NCI-H2107 (cell line): ENCODE measurements around the gene HIVEP3.

Experiments
- DNase-seq: peaks from one replicate; lab custom pipeline; 2025; lab: John Stamatoyannopoulos, UW

Gene HIVEP3

DNA sequence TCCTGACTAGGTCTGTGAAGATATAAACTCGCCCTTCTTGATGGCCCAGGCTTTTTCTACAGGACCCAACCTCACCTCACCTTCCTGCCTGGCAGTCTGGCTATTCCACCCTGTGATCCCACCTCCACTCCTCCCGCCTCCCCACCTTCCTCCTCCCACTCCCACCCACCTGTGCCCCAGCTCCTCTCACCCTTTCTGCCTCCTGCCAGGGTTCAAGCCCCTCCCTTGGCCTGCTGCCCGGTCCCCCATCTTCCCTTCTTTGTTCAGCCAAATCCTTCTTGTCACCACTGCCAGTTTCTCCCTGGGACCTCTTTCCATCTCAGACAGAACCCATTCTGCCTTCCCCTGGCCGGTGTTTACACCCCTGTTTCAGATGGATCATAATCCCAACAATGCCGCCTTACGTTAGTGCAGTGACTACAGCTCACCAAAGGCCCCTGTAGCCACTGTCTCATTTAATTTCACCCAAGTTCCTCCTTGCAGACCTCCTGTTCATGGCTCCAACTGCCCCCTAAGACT, 306.7 kb downstream of the HIVEP3 start:
- DNase-seq = no peak

DNA sequence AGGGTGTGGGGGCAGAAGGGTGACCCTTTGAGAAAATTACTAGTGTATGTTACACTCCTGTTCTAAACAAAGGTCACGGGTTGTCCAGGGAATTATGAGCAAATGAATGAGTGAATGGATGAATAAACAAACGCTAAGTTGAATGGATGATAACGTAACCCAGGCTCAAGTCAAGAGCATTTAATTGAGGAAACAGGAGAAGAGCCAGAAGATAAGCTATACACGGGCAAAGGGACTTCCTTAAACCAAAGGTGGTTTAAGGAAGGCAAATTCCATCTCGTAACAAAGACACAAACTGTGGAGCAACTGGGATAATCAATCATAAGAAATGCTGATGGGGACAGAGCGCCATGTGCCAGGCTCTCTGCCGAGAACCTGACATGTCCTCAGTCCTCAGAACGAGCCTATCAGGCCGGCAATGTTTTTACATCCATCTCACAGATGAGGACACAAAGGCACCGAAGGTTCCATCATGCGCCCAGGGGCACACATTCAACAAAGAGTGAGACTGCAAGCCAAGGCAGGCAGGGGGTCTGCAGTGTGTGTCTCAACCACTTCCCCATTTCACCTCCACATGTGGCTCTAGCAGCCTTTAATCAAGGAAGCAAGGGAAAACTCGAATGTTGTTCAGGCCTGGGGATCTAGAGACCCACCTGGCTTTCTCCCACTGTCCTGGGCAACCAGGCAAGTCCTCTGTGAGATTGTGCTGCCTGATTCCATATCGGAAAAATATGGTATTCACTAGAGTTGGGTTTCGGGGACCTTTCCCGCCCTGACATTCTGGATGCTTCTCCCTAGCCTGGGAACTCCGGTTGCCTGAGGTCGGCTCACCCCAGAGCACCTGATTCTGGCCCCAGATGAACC, 307.4 kb downstream of the HIVEP3 start:
- DNase-seq = no peak

- no peak for DNase-seq
These were observed 308.4 kb downstream of the HIVEP3 start for GRCh38 chr1:41610361-41610760.

- no peak for DNase-seq
These were observed 309.4 kb downstream of the HIVEP3 start for GRCh38 chr1:41609166-41609883.

DNA sequence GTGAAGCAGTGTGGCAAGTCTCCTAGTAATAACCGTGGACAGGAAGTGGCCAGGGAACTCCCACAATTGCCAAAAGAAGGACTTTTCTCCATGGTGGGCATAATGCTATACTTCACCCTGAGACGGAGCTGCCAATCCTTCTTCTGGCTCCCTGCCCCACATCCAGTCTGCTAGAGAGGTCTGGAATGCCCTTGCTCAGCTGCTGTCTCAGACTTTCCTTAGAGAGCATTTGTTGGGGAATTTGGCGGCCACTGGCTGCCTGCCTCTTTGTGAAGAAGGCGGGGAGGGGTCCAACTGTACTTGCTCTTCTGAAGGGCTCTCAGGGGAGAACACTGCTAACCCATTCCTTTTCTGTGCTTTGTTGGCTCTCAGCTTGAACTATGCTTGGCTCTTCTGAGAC, 310.5 kb downstream of the HIVEP3 start:
- DNase-seq = no peak

- DNase-seq = no peak
These were observed 310.9 kb downstream of the HIVEP3 start for GRCh38 chr1:41607808-41608207.

GRCh38 chr1:41599912-41600311, 318.8 kb downstream of the HIVEP3 start:
- no peak for DNase-seq

DNA sequence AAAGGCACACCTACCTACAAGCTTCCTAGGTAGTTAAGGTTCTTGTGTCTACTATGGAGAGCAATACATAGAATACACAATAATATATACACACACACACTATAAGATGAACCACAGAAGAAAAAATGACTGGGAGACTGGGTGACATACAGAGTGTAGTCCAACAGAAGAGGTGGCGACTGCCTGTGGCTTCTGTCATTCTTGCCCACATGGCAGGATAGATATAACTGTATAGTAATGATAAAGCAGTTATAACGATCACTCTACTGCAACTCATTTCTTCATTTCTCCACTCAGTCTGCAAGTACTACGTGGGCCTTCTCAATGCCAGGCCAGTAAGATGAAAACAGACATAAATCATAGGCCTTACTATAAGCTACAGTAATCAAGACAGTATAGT, 320.4 kb downstream of the HIVEP3 start:
- DNase-seq = no peak

- DNase-seq = no peak
These were observed 326.1 kb downstream of the HIVEP3 start for GRCh38 chr1:41592451-41593125.

GRCh38 chr1:41591891-41592290, 326.8 kb downstream of the HIVEP3 start:
- no peak for DNase-seq

DNA sequence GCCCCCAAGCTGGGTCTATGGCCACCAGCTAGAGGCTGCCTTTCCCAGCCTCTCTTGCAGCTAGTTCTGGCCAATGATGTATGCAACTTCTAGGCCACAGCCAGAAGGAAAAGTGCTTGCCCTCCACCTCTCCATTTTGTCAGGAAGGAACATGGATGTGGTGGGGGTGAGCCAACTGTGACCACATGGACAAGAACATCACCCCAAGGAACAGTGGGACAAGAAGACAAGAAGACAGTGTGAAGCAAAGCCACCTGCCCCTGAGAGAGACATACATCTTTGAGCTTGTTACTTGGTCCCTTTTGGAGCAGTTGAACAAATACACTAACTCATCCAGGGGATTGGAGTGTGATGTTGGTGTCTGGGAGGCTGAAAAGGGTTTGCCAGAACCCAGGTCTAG, 328.4 kb downstream of the HIVEP3 start:
- no peak for DNase-seq

DNA sequence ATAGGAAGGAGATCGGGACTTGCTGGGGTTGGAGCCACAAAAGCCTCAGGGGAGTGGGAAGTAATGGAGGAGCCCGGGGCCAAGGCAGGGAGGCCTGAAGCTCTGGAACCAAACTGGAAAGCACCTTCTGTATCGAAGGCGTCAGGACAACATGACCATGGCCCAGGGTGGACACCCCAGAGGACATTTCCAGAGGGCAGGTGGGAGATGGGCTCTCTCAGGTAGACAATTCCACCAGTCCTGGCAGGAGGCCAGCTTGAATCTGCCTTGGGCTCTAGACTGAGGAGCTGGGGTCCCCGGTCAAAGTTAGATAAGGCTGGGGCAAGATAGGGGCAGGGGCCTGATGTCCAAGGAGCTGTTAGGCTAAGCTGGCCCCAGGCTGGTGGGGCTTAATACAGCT, 329.3 kb downstream of the HIVEP3 start:
- no peak for DNase-seq

DNA sequence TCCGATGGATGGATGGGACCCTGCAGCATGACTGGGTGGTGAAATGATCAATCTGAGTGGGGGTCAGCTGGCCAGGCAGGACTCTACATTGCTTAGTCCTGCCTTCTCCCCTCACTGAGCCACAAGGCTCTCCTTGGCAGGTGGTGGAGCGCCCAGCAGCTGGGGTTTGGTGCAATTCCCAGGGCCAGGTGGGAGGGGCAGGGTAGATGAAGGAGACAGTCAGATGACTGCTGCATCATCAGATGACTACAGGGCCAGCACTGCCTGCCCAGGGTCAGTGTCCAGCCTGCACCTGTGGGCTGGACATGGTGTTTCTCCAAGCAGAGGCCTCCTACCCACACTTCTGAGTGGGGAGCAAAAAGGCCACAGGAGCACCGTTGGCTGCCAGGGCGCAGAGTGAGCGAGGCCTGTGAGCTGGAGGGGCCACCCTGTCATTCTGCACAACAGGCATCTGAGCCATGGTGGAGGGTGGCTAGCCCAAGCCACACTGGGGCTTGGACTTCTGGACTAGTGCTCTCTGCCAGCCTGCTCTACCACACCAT, 330.3 kb downstream of the HIVEP3 start:
- no peak for DNase-seq

GRCh38 chr1:41587791-41588190, 330.9 kb downstream of the HIVEP3 start:
- DNase-seq = no peak

- DNase-seq = no peak
These were observed 332.5 kb downstream of the HIVEP3 start for GRCh38 chr1:41586230-41586629.

- no peak for DNase-seq
These were observed 334.8 kb downstream of the HIVEP3 start for GRCh38 chr1:41583658-41584547.

DNA sequence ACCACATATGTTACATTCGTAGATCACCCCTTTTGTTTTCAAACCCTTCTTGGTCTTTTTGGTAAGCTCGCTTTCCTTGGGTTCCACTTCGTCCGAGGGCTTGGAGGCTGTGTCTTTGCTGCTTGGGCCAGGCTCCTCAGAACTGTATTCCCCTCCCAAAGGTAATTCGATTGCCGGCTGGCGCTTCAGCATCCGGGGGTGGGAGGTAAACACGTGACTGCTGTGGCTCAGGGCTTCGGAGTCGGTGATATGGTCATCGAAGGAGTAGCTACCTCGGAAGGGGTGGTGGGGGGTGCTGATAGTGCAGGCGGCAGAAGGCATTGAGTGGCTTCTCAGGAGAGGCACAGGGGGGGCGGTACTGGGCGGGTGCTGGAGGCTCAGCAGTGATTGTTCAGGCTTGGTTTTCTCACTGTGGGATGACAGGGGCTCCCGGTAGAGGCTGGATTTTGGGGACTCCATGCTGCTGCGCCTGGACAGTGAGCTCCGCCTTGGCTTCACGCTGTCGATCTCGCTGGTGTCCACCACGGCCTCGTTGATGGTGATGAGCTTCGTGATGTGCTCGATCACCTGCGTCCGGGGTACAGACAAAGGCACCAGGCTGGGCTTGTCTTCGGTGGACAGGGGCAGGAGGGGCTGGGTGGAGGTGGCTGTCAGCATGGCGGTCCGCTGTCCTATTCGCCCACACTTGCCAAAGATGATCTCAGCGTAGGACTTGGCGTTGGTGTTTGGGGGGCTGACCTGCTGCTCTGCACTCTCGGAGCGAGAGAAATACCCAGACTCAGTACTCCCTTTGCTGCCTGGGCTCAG, 335.7 kb downstream of the HIVEP3 start:
- DNase-seq = no peak

DNA sequence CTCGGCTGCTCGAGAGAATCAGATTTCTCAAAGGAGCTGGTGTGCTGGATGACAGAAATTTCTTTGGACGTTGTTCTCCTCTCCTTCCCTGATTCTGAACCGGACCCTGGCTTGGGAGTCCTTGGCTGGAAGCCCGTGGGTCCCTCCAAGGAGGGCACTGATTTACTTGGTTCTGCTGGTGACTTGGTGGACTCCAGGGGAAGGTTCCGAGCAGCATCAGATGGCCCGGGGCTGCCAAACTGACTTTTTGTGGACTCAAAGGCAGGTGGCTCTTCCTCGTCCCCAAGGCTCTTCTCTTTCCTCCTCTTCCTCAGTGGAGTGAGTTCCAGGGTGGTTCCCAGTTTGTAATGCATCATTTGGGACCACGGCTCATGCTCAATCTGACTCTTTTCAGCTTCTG, 336.4 kb downstream of the HIVEP3 start:
- DNase-seq = no peak

DNA sequence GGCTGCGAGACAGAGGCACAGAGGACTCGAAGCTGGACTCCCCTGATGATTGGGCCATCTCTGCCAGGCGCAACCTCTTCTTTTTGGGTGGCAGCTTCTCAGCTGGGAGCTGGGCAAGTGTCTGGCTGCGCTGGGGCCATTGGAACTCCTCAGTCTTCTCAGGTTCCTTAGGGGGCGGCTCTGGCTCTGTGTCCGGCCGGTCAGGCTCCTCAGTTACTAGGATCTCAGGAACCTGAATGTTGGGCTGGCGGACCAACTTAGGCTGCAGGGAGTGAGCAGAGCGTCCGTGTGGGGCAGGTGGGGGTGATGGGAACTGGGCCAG, 336.8 kb downstream of the HIVEP3 start:
- no peak for DNase-seq

- DNase-seq = no peak
These were observed 337.3 kb downstream of the HIVEP3 start for GRCh38 chr1:41581216-41582003.
